Neural progenitor cell (in vitro differentiated cells): ENCODE measurements around the gene MAFF.

Source experiments
- EZH2 ChIP-seq: fragments of 200-600 bp; sonication (generic); IDR thresholded peaks from 2 replicates; pipeline ENCODE4 v1.6.1; 2017; ENCODE audit warnings: antibody characterized with exemption, mild to moderate bottlenecking, moderate library complexity
- TF ChIP-seq, protein P1 (sequence below): fragments of 200-600 bp; sonication (generic); IDR thresholded peaks from 2 replicates; pipeline ENCODE4 v1.5.1; 2017; ENCODE audit warnings: antibody characterized with exemption, mild to moderate bottlenecking

- TF ChIP-seq, protein P1, sequence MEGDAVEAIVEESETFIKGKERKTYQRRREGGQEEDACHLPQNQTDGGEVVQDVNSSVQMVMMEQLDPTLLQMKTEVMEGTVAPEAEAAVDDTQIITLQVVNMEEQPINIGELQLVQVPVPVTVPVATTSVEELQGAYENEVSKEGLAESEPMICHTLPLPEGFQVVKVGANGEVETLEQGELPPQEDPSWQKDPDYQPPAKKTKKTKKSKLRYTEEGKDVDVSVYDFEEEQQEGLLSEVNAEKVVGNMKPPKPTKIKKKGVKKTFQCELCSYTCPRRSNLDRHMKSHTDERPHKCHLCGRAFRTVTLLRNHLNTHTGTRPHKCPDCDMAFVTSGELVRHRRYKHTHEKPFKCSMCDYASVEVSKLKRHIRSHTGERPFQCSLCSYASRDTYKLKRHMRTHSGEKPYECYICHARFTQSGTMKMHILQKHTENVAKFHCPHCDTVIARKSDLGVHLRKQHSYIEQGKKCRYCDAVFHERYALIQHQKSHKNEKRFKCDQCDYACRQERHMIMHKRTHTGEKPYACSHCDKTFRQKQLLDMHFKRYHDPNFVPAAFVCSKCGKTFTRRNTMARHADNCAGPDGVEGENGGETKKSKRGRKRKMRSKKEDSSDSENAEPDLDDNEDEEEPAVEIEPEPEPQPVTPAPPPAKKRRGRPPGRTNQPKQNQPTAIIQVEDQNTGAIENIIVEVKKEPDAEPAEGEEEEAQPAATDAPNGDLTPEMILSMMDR: no peak
- no peak for TF ChIP-seq EZH2
Observed at GRCh38 chr22:38169116-38169515, 32.7 kb upstream of the MAFF start.
